Measurements from ENCODE around the gene ARPC2.
"Not testable (repeated sequence)": the region's sequence is repeated elsewhere in the genome, so short reads cannot be mapped to it uniquely, and the experiment has no call there.

ARPC2 gene

GRCh38 chr2:218216674-218217359 is at the start of gene ARPC2:
ARPC2 (plus strand) TSS chr2:218217189; CDS start chr2:218217471, 282 bp downstream.
- peak; percentile 97 for DNase-seq

- DNase-seq, result no peak
These were observed 49.0 kb upstream of the ARPC2 start for GRCh38 chr2:218168016-218168415.

- DNase-seq, result peak; percentile 47
These were observed 48.1 kb upstream of the ARPC2 start for GRCh38 chr2:218168635-218169462.

DNA sequence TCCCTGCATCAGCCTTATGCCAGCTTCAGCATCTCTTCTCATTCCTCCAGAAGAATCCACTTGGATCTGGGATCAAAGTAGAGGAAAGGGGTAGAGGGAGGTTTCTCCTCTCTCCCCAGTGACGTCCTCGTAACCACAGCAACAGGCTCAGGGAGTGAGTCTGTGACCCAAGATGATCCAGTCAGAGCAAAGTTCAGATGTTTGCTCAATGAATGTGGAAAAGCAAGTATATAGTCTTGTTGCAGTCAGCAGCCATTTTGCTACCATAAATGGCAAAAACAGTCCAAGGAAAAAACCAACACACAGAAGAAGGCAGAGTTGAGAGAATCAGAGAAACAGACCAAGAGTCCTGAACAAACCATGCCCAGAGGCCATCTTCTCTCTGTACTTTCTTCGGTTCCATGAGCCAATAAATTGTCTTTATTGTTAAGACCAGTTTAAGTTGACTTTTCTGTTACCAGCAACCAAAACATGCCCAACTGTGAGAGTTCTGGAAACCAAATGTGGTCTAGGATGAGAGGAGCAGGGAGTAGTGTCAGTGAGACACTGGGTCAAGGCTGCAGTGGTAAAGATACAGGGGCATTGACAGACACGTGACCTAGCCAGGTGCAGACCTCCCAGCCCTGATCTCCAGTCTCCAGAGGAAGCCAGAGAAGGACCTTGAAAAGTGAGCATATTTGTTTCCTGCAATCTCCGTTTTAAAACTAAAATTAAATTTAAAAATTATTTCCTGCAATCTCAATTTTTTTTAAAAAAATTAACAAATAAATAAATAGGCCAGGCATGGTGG is 47.0 kb upstream of the ARPC2 start:
- DNase-seq, result no peak

GRCh38 chr2:218171744-218172143 is 45.2 kb upstream of the ARPC2 start:
- not testable (repeated sequence) for DNase-seq

DNA sequence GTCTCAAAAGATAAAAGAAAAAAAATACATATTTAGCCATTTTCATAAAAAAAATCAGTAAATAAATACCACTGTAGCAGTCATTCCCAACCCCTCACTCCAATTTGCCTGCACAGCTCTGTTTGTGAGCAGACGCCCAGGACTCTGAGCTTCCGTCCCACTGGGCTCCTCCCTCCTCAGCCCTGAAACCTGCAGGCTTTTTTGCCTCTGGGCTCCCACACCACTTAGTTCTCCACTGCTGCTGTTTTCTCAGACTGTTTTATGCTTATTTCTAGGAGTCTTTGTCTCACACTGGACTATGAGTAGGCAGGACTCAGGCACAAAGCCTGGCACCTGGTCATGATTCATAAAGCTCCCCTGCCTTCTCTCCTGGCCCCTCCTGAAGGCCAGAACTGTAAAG is 44.1 kb upstream of the ARPC2 start:
- DNase-seq, result no peak

DNA sequence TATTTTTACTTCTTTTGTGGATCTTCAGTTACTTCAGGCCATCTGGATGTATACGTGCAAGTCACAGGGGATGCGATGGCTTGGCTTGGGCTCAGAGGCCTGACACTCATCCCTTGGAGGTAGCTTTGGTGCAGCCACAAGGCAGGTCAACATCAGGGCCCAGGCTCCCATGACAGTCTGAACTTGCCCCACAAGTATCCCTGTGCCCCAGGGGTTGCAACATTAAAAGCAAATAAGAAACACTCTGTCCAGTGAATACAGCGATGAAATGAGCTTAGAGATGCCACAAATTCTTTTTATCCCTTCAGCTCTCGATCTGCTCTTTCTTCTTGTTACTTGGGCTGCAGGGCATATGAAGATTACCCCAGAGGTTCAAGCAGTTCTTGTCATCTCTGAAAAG is 37.2 kb upstream of the ARPC2 start:
- no peak for DNase-seq

GRCh38 chr2:218180467-218181114 is 36.4 kb upstream of the ARPC2 start:
- DNase-seq, result no peak

GRCh38 chr2:218184331-218184730 is 32.7 kb upstream of the ARPC2 start:
- no peak for DNase-seq

GRCh38 chr2:218186355-218186766 is 30.6 kb upstream of the ARPC2 start:
- DNase-seq, result peak; percentile 52

DNA sequence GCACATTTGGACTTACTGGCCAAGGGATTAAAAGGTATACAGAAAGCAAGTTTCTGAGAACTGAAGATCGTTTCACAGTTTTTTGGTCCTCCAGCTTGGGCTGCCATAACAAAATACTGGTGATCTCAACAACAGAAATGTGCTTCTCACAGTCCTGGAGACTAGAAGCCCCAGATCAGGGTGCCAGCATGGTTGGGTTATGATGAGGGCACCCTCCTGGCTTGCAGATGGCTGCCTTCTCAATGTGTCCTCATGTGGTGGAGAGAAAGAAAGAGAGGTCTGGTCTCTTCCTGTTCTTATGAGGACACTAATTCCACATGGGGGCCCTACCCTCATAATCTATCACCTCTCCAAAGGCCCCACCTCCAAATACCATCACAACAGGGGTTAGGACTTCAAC is 30.1 kb upstream of the ARPC2 start:
- no peak for DNase-seq

DNA sequence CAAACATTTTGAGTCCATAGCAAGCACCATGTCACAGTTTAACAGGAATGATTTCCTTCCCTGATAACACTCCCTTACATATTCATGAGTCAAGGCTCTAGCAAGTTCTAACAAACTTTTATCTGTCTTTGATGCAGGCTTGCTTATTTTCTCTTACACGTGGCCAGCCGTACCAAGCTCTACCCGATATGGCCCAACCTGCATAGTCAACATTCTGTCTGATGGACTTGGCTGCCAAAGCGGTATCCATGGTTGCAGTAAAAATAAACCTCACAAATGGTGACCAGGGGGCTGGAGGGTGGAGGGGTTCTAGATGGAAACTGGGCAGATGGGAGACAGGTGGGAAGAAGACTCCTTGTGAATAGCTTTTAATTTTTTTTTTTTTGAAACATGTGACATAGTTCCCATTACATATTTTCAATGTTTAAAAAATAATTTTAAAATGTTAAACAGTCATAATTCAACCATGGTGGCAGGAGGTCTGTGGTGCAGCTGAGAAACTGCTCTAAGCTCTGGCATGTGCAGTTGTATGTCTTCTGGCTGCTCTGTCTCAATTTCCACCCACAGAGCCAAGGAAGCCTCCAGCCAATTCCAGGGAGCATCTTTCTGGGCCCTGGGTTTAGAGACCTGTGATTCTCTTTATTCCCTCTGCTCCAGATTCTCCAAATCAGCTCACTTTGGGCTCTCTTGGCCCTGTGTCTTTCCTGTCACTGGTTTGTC is 29.5 kb upstream of the ARPC2 start:
- DNase-seq, result peak; percentile 84

DNA sequence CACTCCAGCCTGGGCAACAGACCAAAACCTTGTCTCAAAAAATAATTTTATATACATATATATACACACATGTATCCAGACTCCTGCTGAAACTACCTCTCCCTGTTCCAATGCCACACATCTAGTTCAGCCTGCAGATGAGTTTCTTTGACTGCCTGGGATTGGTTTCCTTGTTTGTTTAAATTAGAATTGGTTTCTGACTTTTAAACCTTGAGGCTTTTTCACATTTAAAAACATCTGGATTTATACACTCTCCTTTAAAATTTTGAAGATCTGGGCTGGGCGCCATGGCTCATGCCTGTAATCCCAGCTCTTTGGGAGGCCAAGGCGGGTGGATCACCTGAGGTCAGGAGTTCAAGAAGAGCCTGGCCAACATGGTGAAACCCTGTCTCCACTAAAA is 28.5 kb upstream of the ARPC2 start:
- peak; percentile 43 for DNase-seq

- no peak for DNase-seq
These were observed 24.0 kb upstream of the ARPC2 start for GRCh38 chr2:218192902-218193430.

DNA sequence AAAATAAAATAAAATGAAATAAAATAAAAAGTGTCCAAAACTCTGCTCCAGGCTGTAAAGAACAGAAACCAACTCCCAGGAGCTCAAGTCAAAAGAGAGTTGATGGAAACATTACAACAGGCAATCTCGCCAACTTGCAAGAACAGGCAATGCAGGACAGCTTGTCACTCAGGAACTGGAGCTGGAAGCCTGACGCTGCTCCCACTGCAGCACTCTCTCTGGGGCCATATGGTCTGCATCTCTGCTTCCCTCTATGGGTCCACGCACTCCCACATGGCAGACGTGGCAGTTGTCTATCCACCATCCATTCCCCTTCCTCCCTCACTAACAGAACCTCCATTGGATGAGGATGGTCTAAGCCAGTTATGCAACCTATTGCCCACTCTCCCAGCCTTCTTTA is 23.3 kb upstream of the ARPC2 start:
- no peak for DNase-seq

DNA sequence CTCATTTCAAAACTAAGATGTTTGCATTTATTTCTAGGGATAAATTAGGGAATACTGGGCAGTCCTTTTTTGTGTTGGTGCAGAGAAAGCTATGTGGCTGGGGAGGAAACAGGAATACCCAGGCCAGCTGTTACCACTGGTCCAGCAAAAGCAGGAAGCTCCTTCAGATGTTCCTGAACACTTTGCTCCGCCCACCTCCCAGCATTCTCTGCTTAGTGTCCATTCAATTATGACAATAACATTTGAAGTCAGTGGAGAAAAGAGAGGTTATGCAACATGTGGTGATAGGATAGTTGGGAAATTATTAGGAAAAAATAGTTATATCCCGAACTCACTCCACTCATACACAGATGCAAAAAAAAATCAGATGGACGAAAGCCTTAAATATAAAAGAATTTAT is 22.1 kb upstream of the ARPC2 start:
- DNase-seq, result no peak

GRCh38 chr2:218196974-218197373 is 20.0 kb upstream of the ARPC2 start:
- no peak for DNase-seq

- DNase-seq, result no peak
These were observed 14.7 kb upstream of the ARPC2 start for GRCh38 chr2:218202266-218202665.

GRCh38 chr2:218209078-218209477 is 7.9 kb upstream of the ARPC2 start:
- no peak for DNase-seq

DNA sequence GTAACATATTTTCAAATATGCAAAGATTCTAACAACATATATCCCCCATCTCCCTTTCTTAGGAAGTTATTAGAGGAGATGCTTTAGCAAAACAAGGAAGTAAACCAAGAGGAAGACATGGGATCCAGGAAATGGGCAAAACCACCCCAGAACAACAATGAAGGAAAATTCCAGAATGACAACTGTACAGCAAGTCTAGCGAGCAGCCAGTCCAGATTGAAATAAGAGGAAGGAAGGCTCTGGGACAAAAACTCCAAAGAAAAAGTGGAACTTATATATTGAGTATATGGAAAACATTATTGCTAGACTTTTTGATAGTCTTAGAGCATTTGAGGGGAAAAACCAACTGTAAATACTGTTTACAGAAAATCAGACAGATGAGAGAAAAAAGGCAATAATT is 2.9 kb upstream of the ARPC2 start:
- DNase-seq, result no peak

- DNase-seq, result no peak
These were observed 684 bp upstream of the ARPC2 start for GRCh38 chr2:218216336-218216673.
